A549 (cell line): ENCODE measurements around the gene MT1B. TPM values are rescaled to one million over a fixed set of nuclear protein-coding genes. Genes with fewer than 3 reads are reported as not detected.
"Not testable (repeated sequence)": the region's sequence is repeated elsewhere in the genome, so short reads cannot be mapped to it uniquely, and the experiment has no call there.

Source experiments
- ATAC-seq, 2 experiments: fragments of 200-7000 bp in 1 of 2; fragments of >200 bp in 1 of 2; cut with Nextera tagmentation in 1 of 2; cut with Tn5 transposase in 1 of 2; 3 replicates each; pipeline versions ENCODE4 v1.8.0 to v1.9.1; 2018 to 2020; ENCODE audit warnings: mild to moderate bottlenecking in 1 of 2, moderate library complexity in 1 of 2
- CTCF ChIA-PET: fragments of 300-600 bp; sonication (Branson Sonifier 250); formaldehyde crosslinking; extraction: SDS; loops from one replicate; lab custom pipeline; 2021; ENCODE audit warnings: antibody characterized with exemption, inconsistent platforms; lab: Yijun Ruan, JAX
- POLR2A ChIA-PET: fragments of 350-600 bp; formaldehyde crosslinking; extraction: SDS; loops from one replicate; lab custom pipeline; 2021; ENCODE audit warnings: antibody characterized with exemption, inconsistent platforms; lab: Yijun Ruan, JAX
- DNase-seq, 2 experiments: peaks; one replicate each; pipeline versions ENCODE4 v3.0.0 to v3.0.0-alpha.2; 2011 to 2016; ENCODE audit warnings: low read depth in 1 of 2, low spot score in 1 of 2
- FAIRE-seq: peaks from 2 replicates; lab custom pipeline; 2011; peaks lifted over from hg19 to GRCh38; lab: Jason Lieb, UNC
- H3K27ac ChIP-seq, 2 experiments: fragments of >200 bp; sonication (Bioruptor Twin); formaldehyde crosslinking; 3 replicates each; pipeline ENCODE4 v1.5.1; 2016 to 2017
- H3K4me1 ChIP-seq: fragments of >200 bp; sonication (Bioruptor Twin); formaldehyde crosslinking; 3 replicates; pipeline ENCODE4 v1.6.1; 2016
- H3K4me2 ChIP-seq: fragments of >200 bp; sonication (Bioruptor Twin); formaldehyde crosslinking; 3 replicates; pipeline ENCODE4 v1.6.1; 2016
- H3K4me3 ChIP-seq: fragments of >200 bp; sonication (Bioruptor Twin); formaldehyde crosslinking; 3 replicates; pipeline ENCODE4 v1.5.1; 2016
- H3K9me3 ChIP-seq: fragments of >200 bp; sonication (Bioruptor Twin); formaldehyde crosslinking; 3 replicates; pipeline ENCODE4 v1.6.1; 2016
- CBX2 ChIP-seq: fragments of 200-600 bp; sonication (generic); IDR thresholded peaks from 2 replicates; pipeline ENCODE4 v1.6.1; 2016; ENCODE audit warnings: low read depth, mild to moderate bottlenecking, borderline replicate concordance
- E2F6 ChIP-seq: IDR thresholded peaks from 2 replicates; pipeline ENCODE4 v1.6.1; 2012; ENCODE audit warnings: low read depth, borderline replicate concordance
- EHF ChIP-seq: fragments of 250-450 bp; sonication (Bioruptor Pico); IDR thresholded peaks from 2 replicates; pipeline ENCODE4 v1.5.0; 2020; ENCODE audit warnings: mild to moderate bottlenecking
- EHMT2 ChIP-seq: fragments of 200-600 bp; sonication (generic); IDR thresholded peaks from 2 replicates; pipeline ENCODE4 v1.6.1; 2016; ENCODE audit warnings: antibody characterized with exemption, low read depth, mild to moderate bottlenecking, moderate library complexity
- ELK1 ChIP-seq: fragments of 150-350 bp; IDR thresholded peaks from 2 replicates; pipeline ENCODE4 v1.6.1; 2014; ENCODE audit warnings: low read depth, mild to moderate bottlenecking, low read length
- ESRRA ChIP-seq: fragments of 150-350 bp; IDR thresholded peaks from 2 replicates; pipeline ENCODE4 v1.6.1; 2014; ENCODE audit warnings: mild to moderate bottlenecking, low read length, borderline replicate concordance
- FOXS1 ChIP-seq: fragments of 250-450 bp; sonication (Bioruptor Pico); IDR thresholded peaks from 2 replicates; pipeline ENCODE4 v1.5.0; 2020; ENCODE audit warnings: mild to moderate bottlenecking, moderate library complexity
- HOXA7 ChIP-seq: fragments of 250-450 bp; sonication (Bioruptor Pico); IDR thresholded peaks from 2 replicates; pipeline ENCODE4 v1.5.0; 2020; ENCODE audit warnings: mild to moderate bottlenecking, moderate library complexity
- HOXB13 ChIP-seq: fragments of 250-450 bp; sonication (Bioruptor Pico); IDR thresholded peaks from 2 replicates; pipeline ENCODE4 v1.5.0; 2020; ENCODE audit warnings: low read depth, mild to moderate bottlenecking, moderate library complexity
- MYC ChIP-seq: IDR thresholded peaks from 2 replicates; pipeline ENCODE4 v1.6.1; 2012; ENCODE audit warnings: mild to moderate bottlenecking, inconsistent platforms, low read length, improper control_type of control experiment, borderline replicate concordance
- RCOR1 ChIP-seq: fragments of 150-350 bp; IDR thresholded peaks from 2 replicates; pipeline ENCODE4 v1.6.1; 2014; ENCODE audit warnings: antibody characterized with exemption, low read length, low read depth
- RNF2 ChIP-seq: fragments of 200-600 bp; sonication (generic); IDR thresholded peaks from 2 replicates; pipeline ENCODE4 v1.6.1; 2016; ENCODE audit warnings: low read depth, mild to moderate bottlenecking, antibody characterized with exemption, moderate library complexity, borderline replicate concordance
- SREBF2 ChIP-seq: fragments of 450-650 bp; IDR thresholded peaks from 2 replicates; pipeline ENCODE4 v1.6.1; 2014; ENCODE audit warnings: mild to moderate bottlenecking, moderate library complexity
- TFCP2L1 ChIP-seq: fragments of 250-450 bp; sonication (Bioruptor Pico); IDR thresholded peaks from 2 replicates; pipeline ENCODE4 v1.5.0; 2021; ENCODE audit warnings: mild to moderate bottlenecking
- WGBS: methylation state at CpG from one replicate; pipeline ENCODE4 v1.1.6; 2017; ENCODE audit errors: missing lambda C conversion rate; 5-methylcytosine and 5-hydroxymethylcytosine counted together
- polyA plus RNA-seq, 4 experiments: library from polyadenylated mRNA; depleted of rRNA in 3 of 4; stranded (reverse); fragments of >200 nt; fragmentation: RNase III in 1 of 4; extraction: RNeasy Plus Mini Kit Qiagen cat#74134 plus additional on column Dnase treatment in 1 of 4; gene quantifications; 2 replicates in 3 of 4; 3 replicates in 1 of 4; pipeline ENCODE4 v1.2.3, GENCODE V29; 2011 to 2017

MT1B gene
- polyA plus RNA-seq, 2 of the 4 experiments (the other 2 are of a cell fraction): not detected

GRCh38 chr16:56617212-56618085 lies 34.2 kb upstream of the MT1B start:
- H3K4me3 ChIP-seq: no peak overlapping the region
- TF ChIP-seq RCOR1 (no peak), EHF (no peak), SREBF2 (no peak), FOXS1 (no peak), ESRRA (no peak), ELK1 (no peak), E2F6 (no peak), TFCP2L1 (no peak), HOXA7 (no peak)
- TF ChIP-seq, all 56 proteins: peak for 0
- ATAC-seq (no peak; a peak in 1 of 6 replicates), DNase-seq (no peak), FAIRE-seq (no peak)
- Histone ChIP-seq H3K27ac (0 out of 6 replicates have a peak overlapping the region, but pooled peaks of 1 of the 2 experiments have one; percentile 11), H3K9me3 (no peaks in the 10 kb centered on the region), H3K4me1 (peaks cover 18% of the 10 kb centered on the region), H3K4me2 (no peak overlapping the region)
- ChIA-PET CTCF (interaction anchor here (1.1 to 19.7 kb wide), 4 partner anchors 9 to 28 kb away, joined by 3 to 340 read pairs (median 9); partner anchors contain the start of genes MT1A, MT1B, MT1F and MT2A), POLR2A (no interaction called here)
- 88% methylated on average over 41 of the region's 41 CpGs for WGBS

- DNase-seq (no peak), FAIRE-seq (no peak), ATAC-seq (no peak; a peak in 1 of 6 replicates)
- CTCF ChIA-PET: interaction anchor here (0.9 to 19.7 kb wide), 5 partner anchors 9 to 84 kb away, joined by 3 to 340 read pairs (median 4); partner anchors contain the start of genes MT1A, MT1B, MT1F and MT2A
- peaks cover 18% of the 10 kb centered on the region for H3K4me1 ChIP-seq
- H3K27ac ChIP-seq: no peak overlapping the region
- WGBS: 74% methylated on average over 6 of the region's 6 CpGs
- no peaks in the 10 kb centered on the region for H3K9me3 ChIP-seq
- TF ChIP-seq RNF2 (no peak), EHF (no peak), CBX2 (no peak), SREBF2 (no peak)
- POLR2A ChIA-PET: interaction anchor here (1.2 kb wide), 1 partner anchor 10 kb away, joined by 7 read pairs; the partner anchor contains the start of gene MT2A
- no peak overlapping the region for H3K4me2 ChIP-seq
- no peak overlapping the region for H3K4me3 ChIP-seq
Observed at GRCh38 chr16:56618138-56618537, 33.5 kb upstream of the MT1B start.

GRCh38 chr16:56620339-56620897 lies 31.3 kb upstream of the MT1B start:
- Histone ChIP-seq H3K9me3 (no peaks in the 10 kb centered on the region), H3K27ac (no peak overlapping the region), H3K4me3 (no peak overlapping the region), H3K4me2 (no peak overlapping the region), H3K4me1 (peaks cover 1% of the 10 kb centered on the region; the same call in 2 of the 3 replicates)
- POLR2A ChIA-PET: no interaction called here
- no peak for TF ChIP-seq MYC
- TF ChIP-seq HOXB13: no peak
- no peak for TF ChIP-seq EHMT2
- CTCF ChIA-PET: interaction anchor here (0.7 kb wide), 1 partner anchor 17 kb away, joined by 4 read pairs; no protein-coding TSS in a partner anchor
- WGBS: 91% methylated on average over 5 of the region's 8 CpGs
- FAIRE-seq (no peak), DNase-seq (no peak), ATAC-seq (no peak)

- not testable (repeated sequence) for H3K27ac ChIP-seq, H3K9me3 ChIP-seq, FAIRE-seq, H3K4me3 ChIP-seq, H3K4me1 ChIP-seq, DNase-seq, ATAC-seq, H3K4me2 ChIP-seq
- ChIA-PET CTCF (interaction anchor here (0.7 to 5.3 kb wide), 3 partner anchors 11 to 36 kb away, joined by 3 to 18 read pairs (median 3); partner anchors contain the start of gene MT1F), POLR2A (interaction anchor here (1.6 kb wide), 1 partner anchor 14 kb away, joined by 3 read pairs; the partner anchor contains the start of gene MT2A)
- 60% methylated on average over 4 of the region's 4 CpGs for WGBS
Observed at GRCh38 chr16:56621665-56622445, 29.8 kb upstream of the MT1B start.

- ChIA-PET POLR2A (interaction anchor here (0.6 to 2.3 kb wide), 2 partner anchors 14 to 34 kb away, joined by 6 to 23 read pairs; partner anchors contain the start of gene MT2A), CTCF (interaction anchor here (0.7 to 5.3 kb wide), 5 partner anchors 11 to 22 kb away, joined by 3 to 18 read pairs (median 6); partner anchors contain the start of gene MT2A)
- H3K4me3 ChIP-seq, H3K27ac ChIP-seq, H3K4me2 ChIP-seq, ATAC-seq, H3K9me3 ChIP-seq, FAIRE-seq, DNase-seq: not testable (repeated sequence)
- 81% methylated on average over 5 of the region's 5 CpGs for WGBS
- H3K4me1 ChIP-seq: peaks cover 14% of the 10 kb centered on the region
Observed at GRCh38 chr16:56623184-56623583, 28.5 kb upstream of the MT1B start.
